GM21529 (cell line): ENCODE data around the gene GAS6.

ENCODE experiments used
- ATAC-seq: cut with Tn5 transposase; IDR thresholded peaks from one replicate; pipeline ENCODE4 v1.9.1; 2021; ENCODE audit not compliant: unreplicated experiment

GAS6 gene

GRCh38 chr13:113822956-113823744 lies 40.7 kb downstream of the GAS6 start:
- no peak for ATAC-seq

GRCh38 chr13:113822266-113822665 lies 41.6 kb downstream of the GAS6 start:
- ATAC-seq: no peak

GRCh38 chr13:113821847-113822246 lies 42.0 kb downstream of the GAS6 start:
- ATAC-seq: no peak

GRCh38 chr13:113820813-113821651 lies 42.8 kb downstream of the GAS6 start:
- ATAC-seq: no peak

GRCh38 chr13:113819731-113820715 lies 43.9 kb downstream of the GAS6 start:
- no peak for ATAC-seq

- no peak for ATAC-seq
These were observed 44.5 kb downstream of the GAS6 start for GRCh38 chr13:113819341-113819730.

- no peak for ATAC-seq
These were observed 45.1 kb downstream of the GAS6 start for GRCh38 chr13:113818700-113819295.

- no peak for ATAC-seq
These were observed 45.8 kb downstream of the GAS6 start for GRCh38 chr13:113817860-113818691.

- ATAC-seq: peak; percentile 55
These were observed 46.7 kb downstream of the GAS6 start for GRCh38 chr13:113816946-113817859.

- no peak for ATAC-seq
These were observed 47.5 kb downstream of the GAS6 start for GRCh38 chr13:113816254-113816929.

GRCh38 chr13:113815151-113816058 lies 48.5 kb downstream of the GAS6 start:
- no peak for ATAC-seq

GRCh38 chr13:113814435-113814821 lies 49.4 kb downstream of the GAS6 start:
- ATAC-seq: no peak

- no peak for ATAC-seq
These were observed 50.0 kb downstream of the GAS6 start for GRCh38 chr13:113813749-113814434.

- no peak for ATAC-seq
These were observed 50.7 kb downstream of the GAS6 start for GRCh38 chr13:113813070-113813748.

- ATAC-seq: no peak
These were observed 51.5 kb downstream of the GAS6 start for GRCh38 chr13:113812178-113813040.
